HG02840 (cell line): ENCODE data around the gene MPI.
"Not testable (repeated sequence)": the region's sequence is repeated elsewhere in the genome, so short reads cannot be mapped to it uniquely, and the experiment has no call there.

Experiments used
- ATAC-seq: cut with Tn5 transposase; IDR thresholded peaks from one replicate; pipeline ENCODE4 v1.9.1; 2021; ENCODE audit warnings: mild to moderate bottlenecking, moderate library complexity, moderate number of reproducible peaks; ENCODE audit not compliant: unreplicated experiment, low FRiP score

Gene MPI

DNA sequence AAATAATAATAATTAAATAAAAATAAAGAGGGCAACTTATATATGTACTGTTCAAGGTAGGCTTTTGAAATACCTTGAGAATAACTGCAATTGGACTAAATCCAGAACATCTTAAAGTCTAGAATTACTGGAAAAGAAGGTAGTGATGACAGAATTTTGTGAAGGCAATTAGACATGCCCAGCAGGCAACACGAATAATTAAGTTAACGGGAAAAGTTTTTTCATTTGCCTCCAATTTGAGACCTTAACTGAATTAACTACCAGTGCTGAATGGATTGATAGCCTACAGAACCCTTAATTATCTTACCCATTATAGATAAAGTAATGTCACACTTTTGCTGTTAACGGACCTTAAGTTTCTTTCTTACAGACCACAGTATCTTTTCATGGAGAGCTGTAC is 34.7 kb downstream of the MPI start:
- ATAC-seq: no peak

DNA sequence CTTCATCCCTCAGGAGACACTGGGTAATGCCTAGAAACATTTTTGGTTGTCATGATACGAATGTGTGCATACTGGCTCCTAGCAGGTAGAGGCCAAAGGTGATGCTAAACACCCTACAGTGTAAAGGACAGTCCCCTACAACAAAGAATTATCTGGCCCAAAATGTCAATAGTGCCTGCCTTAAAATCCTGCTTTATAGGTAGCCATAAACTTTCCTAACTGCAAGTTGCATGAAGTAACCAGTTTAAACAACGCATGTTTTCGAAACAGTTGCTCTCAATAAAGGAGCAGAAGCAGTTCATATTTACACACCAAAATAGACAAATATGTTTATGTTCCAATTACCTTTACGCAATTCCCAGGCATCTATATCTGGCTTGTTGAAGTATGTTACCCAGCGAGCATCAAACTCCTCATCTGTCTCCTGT is 38.9 kb downstream of the MPI start:
- ATAC-seq: no peak

DNA sequence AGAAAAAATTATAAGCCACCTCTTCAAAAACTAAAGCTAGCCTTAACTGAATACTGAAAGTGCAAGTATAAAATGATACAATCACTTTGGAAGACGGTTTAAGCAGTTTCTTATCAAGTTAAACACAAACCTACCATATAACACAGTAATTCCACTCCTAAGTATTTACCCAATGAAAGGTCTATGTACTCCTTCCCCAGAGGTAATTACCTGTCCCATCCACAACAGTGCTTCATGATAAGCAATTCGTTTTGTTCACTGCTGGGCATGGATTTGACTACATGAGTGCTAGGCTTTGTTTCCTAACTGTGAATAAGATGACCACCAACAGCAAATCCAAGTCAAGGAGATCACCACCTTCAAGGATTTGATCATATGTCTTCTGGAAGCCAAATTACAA is 43.7 kb downstream of the MPI start:
- ATAC-seq: no peak

DNA sequence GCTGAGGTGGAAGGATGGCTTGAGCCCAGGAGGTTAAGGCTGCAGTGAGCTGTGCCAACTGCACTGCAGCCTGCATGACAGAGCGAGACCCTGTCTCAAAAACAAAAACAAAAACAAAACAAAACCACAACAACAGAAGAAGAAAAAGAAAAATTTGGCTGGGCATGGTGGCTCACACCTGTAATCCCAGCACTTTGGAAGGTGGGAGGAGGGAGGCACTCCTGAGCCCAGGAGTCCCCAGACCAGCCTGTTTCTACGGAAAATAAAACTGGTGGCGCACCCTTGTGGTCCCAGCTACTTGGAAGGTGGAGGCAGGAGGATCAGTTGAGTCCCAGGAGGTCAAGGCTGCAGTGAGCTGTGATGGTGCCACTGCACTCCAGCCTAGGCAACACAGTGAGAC is 45.4 kb downstream of the MPI start:
- not testable (repeated sequence) for ATAC-seq

DNA sequence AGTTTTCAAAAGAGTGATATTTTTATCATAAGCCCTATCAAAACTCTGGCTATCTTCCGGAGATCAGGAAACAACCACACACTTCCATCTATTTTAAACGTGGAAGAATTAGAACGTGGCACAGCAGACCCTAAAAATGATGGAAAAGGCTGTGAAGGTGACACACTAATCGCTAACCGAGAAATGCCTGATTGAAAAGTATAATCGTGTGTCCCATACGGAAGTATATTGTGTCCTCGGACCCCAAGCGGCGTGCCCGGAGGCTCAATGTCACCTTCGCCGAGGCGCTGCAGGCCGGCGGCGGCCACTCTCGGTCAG is 47.4 kb downstream of the MPI start:
- no peak for ATAC-seq

DNA sequence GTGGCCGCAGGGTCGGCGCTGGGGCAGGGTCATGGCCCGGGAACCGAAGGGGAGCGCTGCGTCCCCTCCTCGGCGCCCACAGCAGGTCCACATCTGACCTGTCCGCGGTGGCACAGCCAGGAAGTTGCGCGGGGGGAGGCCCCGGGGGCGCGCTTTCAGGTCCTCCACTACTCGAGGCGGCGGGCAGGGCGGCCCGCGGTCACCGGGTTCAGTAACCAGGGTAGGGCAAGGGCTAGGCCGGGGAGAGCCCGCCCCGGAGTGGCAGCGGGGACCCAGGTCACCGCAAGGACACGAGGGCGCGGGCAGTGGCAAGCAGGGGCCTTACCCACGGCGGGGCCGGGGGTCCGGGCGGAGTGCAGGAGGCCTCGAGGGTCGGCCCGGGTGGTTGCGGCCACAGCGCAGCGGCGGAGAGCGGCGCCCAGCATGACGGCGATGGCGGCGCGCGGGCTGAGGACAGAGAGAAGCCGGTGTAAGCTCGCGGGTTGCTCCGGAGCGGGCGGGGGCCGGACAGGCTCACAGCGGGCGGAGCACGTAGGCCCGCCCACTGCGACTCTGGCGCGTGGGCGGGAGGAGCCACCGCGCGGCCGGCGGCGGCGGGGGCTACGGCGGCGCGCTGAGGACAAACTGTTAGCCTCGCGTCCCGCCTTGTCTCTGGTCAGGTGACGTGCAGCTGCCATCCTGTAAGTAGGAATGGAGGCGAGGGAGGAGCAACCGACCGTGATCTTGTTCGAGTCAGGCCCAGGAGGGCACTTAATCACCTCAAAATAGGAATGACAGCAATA is 47.9 kb downstream of the MPI start, which contains the start of gene COX5A:
Gene COX5A, minus strand, starts transcription at position 484 of the 782 bp plus-strand sequence. Its CDS starts 59 bp downstream, at position 425.
- ATAC-seq: peak; percentile 88

DNA sequence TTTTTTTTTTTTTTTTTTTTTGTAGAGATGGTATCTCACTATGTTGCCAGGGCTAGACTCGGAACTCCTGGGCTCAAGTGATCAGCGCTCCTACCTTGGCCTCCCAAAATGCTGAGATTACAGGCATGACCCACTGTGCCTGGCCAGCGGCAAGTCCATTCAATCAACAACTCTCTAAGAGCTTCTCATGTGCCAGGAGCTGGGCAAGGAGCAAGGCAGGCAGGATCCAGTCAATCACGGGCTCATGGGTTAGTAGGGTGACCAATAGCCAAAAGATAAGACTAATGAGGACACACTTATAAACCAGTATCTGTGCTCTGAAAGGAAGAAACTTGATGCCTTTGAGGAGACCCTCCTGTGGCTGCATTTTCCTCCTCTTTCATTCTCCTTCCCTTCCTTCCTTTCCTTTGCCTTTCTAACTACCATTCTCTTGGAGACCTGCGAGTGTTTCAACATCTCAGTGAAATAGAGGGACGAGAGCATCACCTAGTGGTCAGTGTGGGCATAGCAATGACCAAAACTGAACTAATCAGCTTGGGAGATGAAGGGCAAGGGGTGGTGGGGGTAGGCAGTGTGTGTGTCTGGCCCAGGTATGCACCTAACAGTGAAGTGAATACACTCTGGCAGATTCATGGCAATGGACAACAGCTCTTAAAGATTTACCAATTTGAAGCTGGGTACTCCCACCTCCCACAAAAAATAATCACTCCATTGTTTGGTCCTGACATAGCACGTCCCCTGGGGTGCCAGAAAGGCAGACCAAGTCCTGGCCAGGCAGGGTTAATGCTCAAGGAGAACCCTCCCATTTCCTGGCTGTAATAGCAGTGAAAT is 60.5 kb downstream of the MPI start:
- no peak for ATAC-seq

DNA sequence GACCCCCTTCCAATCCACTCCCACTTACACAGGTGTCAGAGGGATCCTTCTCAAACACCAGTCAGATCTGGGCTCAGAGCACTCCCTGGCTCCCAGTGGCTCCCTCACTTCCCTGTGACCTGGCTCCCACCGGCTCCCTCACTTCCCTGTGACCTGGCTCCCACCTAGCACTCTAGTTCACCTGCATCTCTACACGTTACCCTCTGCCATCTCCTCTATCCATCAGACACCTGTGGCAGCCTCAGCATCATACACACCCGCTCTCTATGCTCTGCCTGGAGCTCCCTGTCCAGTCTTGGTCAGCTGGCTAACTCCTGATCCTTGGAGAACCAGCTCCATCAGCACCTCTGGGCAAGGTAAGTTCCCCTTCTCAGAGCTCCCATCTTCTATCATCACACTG is 61.2 kb downstream of the MPI start:
- no peak for ATAC-seq
